IPS-NIHi11 (cell line): Measurements from ENCODE around the gene TRIM9.
A peak's percentile ranks its signal among the peaks of the same experiment; 100 is the strongest.

ENCODE experiments used
- DNase-seq: peaks from one replicate; pipeline ENCODE4 v3.0.0; 2012; ENCODE audit warnings: mixed read lengths, low spot score

Gene TRIM9

DNA sequence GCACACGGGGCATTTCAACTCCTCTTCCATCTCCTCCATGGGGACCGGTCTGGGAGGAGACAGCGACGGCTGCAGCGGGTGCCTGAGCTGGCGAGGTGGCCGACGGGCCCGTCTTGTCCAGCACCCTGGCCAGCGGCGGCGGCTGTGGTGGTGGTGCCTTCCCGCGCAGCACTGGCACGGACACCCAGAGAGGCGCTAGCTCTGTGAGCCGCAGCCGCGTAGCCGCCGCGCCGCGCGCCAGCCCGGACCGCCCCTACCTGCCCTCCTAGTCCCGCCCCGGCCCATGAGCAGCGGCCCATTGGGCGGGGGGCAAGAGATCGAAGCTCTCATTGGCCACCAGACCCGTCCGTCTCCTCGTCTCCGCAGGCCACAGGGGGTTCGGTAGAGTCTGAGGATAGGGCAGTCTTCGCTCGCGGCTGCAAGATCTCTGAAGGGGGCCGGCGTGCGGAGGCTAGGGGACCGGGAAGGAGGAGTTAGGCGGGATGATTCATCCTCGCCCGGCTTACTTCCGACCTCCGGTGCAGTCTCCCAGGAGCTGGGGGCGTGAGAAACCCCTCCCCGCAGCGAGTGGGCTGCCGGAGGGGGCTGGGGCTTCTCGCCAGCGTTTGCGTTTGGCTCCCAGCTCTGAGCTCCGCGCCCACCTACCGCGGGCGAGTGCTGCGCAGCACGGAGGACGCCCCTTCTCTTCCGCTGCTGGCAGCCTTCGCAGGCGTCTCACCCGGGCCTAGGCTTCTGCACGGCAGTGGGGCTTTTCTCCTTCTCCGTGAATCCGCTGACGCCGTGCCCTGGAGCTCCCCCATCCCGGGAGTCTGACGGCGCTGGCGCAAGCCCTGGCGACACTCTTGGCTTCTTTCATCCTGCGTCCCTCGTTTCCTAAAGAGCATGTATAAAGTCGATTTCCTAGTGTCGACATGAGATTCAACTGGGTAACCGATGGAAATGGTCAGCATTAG is at the start of gene TRIM9:
Gene TRIM9, minus strand, starts transcription at position 205 of the 953 bp plus-strand sequence. Its CDS starts 166 bp downstream, at position 39.
- peak; percentile 99 for DNase-seq

GRCh38 chr14:51140856-51141255 is 46.0 kb upstream of the TRIM9 start:
- no peak for DNase-seq

DNA sequence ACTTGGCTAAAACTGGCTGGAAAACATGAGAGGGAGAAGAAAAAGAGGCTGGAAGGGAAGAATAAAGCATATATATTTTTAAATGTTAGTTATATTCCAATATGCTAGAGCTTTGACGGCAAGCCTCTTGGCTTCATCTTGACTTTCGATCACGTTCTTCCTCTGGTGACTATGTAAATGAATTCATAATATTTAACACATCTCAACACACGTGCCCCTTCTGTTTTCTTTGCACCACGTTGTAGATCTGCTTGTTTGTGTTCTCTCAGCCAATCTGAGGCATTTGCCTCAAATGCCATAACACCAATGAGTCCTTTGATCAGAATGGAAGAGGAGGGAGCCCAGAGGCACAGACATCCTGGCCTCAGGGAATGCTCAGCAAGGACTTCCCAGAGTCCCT is 45.4 kb upstream of the TRIM9 start:
- DNase-seq, result no peak

DNA sequence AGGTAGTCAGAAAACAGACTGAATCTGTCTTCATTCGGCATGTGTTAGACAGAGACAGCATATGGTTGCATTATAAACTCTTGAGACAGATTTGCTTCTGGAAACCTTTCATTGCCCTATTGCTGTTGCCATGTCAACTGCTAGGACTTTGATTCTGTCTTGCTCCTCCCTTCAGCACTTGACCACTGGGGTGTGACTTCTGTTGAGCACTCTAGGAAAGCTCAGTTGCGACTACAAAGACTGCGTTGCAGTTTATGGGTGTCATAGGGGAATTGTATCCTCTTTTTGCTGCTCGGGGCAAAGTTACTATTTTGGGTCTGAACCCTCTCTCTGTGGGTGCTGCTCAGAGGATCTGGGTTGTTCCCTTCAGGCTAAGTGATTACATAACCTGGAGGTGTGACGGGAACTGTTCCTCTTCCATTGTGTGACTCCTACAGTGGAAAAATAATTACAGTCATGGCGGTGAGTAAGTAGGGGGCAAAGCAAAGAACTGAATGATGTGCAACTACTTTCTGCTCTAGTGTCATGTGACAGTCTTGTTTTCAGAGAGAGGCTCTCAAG is 44.3 kb upstream of the TRIM9 start:
- no peak for DNase-seq

DNA sequence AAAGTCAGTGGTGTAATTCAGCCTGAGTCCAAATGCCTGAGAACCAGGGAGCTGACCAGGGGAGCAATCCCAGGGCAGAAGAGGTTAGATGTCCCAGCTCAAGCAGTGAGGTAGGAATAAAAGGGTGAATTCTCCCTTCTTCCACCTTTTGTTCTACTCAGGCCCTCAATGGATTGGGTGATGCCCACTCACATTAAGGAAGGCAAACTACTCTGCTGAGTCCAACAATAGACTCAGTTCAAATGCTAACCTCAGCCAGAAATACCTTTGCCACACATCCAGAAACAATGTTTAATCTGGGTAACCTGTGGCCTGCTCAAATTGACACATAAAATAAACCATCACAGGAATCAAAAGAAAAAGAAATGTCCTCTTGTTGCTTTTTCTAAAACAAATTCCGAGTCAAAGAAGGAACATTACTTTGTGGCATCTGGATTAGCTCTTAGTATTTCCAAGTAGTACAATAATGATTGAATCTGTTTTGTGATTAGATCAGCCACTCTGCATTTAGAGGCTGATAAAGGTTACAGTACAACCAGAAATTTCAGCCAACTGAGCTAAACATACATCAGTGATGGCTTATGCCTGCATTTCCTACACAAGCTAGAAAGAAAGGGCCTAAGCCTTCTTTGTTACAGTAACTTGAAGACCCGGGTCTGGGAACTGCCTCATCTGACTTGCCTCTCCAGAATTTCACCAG is 43.6 kb upstream of the TRIM9 start:
- no peak for DNase-seq

DNA sequence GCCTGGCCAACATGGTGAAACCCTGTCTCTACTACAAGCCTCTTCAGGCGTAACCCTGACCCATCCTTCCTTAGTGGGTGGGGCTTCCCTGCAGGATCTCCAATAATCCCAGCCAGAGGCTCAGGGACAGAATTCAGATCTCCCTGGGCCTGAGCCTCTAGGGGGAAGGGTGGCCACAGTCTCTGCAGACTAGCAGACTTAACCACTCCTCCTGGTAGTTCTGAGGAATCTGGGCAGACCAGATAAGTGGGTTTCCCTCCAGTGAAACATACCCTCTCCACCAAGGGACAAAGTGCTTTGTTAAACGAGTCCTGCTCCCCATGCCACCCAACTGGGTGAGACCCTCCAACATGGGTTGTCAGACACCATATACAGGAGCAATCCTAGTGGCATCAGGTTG is 36.6 kb upstream of the TRIM9 start:
- DNase-seq, result no peak

DNA sequence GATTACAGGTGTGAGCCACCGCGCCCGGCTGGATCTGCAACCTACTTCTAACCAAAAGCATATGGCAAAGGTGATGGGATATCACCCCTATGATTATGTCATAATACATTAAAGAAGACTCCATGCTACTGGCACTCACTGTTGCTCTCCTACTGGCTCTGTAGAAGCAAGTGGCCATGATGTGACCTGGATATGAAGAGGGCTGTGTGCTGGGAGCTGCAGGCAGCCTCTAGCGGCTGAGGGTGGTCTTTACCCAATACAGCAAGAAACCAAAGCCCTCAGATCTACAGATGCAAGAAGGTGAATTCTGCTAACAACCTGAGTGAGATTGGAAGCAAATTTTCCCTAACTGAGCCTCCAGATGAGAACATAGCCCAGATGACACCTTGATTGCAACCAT is 34.2 kb upstream of the TRIM9 start:
- no peak for DNase-seq

DNA sequence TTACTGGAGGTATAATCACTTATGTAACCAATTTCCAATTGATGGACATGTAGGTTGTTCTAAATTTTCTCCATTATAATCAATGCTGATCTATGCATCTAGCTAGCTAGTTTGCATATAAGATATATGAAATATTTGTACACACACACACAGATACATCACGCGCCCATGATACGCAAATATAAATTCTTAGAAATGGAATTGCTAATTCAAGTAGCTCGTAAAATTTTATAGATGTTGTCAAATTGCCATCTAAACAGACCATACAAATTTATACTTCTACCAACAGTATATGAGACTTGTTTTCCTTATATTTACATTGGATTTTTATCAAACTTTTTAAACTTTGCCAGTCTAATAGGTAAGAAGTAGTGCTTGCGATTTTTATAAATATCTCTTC is 29.1 kb upstream of the TRIM9 start:
- no peak for DNase-seq

- no peak for DNase-seq
These were observed 26.2 kb upstream of the TRIM9 start for GRCh38 chr14:51121096-51121495.

- no peak for DNase-seq
These were observed 24.6 kb upstream of the TRIM9 start for GRCh38 chr14:51119411-51120051.

DNA sequence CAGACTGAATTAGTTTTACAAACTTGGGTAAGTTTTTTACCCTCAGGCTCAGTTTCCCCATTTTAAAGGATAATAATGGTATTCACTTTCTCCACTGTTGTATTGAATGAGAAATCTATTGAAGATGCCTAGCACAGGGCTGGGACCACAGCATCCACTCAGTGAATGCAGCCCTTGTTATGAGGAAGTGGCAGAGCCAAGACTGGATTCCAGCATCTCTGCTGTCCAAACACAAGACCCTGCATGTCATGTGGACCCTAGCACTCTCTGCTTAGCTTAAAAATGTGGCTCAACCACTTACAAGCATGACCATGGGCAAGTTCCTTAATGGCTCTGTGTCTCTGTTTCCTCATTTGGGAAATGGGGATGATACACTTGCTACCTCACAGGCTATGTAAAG is 24.1 kb upstream of the TRIM9 start:
- DNase-seq, result no peak

- no peak for DNase-seq
These were observed 22.7 kb upstream of the TRIM9 start for GRCh38 chr14:51117593-51117992.

GRCh38 chr14:51116682-51117081 is 21.8 kb upstream of the TRIM9 start:
- no peak for DNase-seq

DNA sequence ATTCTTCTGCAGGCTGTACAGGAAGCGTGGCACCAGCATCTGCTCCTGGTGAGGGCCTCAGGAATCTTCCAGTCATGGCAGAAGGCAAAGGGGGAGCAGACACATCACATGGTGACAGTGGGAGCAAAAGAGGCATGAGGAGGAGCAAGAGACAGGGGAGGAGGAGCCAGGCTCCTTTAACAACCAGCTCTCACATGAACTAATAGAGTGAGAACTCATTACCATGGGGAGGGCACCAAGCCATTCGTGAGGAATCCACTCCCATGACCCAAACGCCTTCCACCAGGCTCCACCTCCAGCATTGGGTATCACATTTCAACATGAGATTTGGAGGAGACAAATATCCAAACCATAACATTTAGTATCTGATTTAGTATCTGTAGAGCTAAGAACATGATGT is 14.7 kb upstream of the TRIM9 start:
- no peak for DNase-seq

- DNase-seq, result no peak
These were observed 12.9 kb upstream of the TRIM9 start for GRCh38 chr14:51107801-51108200.

- DNase-seq, result no peak
These were observed 9.6 kb upstream of the TRIM9 start for GRCh38 chr14:51104467-51104866.

- no peak for DNase-seq
These were observed 2.4 kb upstream of the TRIM9 start for GRCh38 chr14:51097287-51097686.

DNA sequence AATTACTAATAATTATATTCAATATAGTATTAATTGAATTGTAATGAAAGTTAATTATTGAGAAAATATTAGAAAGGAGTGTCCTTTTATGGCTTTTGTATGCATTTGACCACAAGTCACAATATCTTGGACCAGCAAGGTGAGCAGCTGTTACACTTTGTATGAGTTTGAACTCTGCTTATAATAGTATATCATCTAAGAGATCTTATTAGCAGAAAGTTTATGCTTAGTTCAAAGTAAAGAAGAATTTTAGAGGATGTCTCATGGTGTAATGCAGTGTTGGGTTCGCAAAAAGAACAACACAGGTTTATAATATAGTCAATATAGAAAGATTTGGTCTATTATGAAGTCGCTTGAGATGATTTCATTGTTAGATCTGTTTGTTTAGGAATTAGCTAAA is 2.0 kb upstream of the TRIM9 start:
- no peak for DNase-seq

DNA sequence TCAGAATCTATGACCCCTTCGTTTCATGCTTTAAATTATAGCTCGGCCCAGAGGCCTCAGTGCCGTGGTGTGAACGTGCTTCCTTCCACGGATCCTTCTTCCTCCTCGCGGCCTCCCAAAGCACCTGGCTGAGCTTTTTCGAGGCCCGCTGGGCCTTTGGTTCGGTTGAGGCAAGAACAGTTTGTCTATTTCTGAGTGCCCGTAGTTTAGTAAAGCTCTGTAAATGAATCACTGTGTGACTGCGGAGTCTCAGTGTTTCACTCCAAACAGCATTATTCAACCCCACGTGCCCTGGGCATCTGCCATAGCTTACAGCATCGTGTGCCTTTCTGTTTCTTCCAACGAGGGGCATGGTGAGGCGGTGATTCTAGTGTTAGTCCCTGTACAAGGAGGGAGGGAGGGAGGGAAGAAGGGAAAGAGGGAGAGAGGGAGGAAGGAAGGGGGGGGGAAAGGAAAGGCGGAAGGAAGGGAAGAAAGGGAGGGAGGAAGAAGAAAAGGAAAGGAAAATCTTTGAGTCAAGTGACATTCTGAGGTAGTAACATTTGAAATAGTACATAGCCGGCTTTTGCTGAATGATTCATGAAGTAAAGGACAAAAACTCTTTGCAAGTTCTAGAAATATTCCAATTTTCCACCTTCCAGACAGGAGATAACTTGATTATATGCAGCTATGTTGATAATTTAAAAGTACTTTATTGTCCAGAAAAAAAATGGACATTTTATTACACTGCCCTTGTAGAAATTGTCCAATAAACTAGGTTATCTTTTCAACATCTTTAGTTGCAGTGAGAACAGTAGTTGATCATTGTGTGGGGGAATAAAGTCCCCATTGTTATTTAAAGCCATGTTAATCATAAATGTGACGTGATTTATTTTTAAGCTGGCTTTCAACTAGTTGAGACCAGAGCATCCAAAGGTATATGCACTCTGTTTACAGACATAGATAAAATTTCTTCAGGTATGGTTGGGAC is 1.2 kb upstream of the TRIM9 start:
- no peak for DNase-seq

DNA sequence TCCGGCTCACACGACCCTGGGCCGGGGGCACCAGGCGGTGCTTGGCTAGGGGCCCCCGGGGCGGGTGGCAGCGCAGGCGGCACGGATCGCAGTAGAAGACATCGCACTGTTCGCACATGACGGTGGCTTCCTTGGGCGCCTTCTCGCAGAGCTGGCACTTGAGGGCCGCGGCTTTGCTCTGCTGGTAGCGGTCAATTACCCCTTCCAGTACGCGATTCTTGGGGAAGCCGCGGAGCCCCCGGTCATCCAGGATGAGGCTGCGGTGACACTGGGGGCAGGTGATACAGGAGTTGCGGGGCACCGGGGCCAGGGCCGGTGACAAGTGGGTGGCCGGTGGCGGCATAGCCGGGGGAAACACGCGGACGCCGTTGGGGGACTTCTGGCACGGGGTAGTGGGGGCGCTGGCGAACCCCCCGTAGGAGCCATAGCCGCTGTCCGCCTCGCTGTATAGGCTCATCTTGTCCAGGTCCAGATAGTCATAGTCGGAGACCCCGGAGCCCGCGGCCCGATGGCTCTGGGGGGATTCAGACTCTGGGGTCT is 553 bp downstream of the TRIM9 start:
- DNase-seq, result no peak
